ENCODE data around the gene IGFALS. TPM values are rescaled to one million over a fixed set of nuclear protein-coding genes. Genes with fewer than 3 reads are reported as not detected.

The IGFALS gene
- total RNA-seq, 4 donors from 2014 or later: 0.19 to 0.50 TPM; not detected in 2

DNA sequence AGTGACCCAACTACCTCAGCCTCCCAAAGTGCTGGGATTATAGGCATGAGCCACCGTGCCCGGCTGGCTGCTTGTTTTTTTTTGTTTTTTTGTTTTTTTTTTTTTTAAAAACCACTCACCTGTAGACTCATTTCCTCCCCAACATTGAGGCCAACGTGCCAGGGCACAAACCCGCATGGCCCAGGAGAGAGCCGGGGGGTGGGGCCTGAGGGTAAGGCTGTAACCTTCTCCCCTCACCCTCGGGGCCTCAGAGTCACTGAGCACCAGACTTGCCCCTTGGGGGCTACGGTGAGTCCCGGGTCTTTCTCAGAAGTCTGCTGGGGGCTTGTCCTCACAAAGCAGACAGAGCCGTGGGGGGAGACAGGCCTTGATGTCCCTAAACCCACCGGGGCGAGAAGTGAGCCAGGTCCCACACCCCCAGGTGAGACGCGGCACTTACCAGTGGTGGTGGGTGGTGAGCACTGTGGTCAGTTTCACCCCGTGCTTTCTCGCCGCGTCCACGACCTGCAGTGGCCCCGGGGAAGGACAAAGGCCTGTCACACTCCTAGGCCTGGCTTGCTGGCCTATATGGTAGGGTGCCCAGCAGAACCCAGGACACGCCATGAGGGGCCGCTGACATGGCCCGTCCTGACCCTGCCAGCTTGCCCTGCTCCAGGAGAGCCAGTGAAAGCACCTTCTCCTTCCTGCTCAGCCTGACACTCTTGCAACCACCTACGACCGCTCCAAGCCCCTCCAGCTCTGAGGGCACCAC, 28.5 kb upstream of the IGFALS start:
- DNase-seq (ENCODE audit: low spot score): no peak
- TF ChIP-seq, protein P1, sequence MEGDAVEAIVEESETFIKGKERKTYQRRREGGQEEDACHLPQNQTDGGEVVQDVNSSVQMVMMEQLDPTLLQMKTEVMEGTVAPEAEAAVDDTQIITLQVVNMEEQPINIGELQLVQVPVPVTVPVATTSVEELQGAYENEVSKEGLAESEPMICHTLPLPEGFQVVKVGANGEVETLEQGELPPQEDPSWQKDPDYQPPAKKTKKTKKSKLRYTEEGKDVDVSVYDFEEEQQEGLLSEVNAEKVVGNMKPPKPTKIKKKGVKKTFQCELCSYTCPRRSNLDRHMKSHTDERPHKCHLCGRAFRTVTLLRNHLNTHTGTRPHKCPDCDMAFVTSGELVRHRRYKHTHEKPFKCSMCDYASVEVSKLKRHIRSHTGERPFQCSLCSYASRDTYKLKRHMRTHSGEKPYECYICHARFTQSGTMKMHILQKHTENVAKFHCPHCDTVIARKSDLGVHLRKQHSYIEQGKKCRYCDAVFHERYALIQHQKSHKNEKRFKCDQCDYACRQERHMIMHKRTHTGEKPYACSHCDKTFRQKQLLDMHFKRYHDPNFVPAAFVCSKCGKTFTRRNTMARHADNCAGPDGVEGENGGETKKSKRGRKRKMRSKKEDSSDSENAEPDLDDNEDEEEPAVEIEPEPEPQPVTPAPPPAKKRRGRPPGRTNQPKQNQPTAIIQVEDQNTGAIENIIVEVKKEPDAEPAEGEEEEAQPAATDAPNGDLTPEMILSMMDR (IDR thresholded peaks at IDR 0.05): no peak
- no peak for ATAC-seq (ENCODE audit: low FRiP score)

GRCh38 chr16:1820946-1821290, 27.4 kb upstream of the IGFALS start:
- ATAC-seq (ENCODE audit: low FRiP score) (no peak), DNase-seq (ENCODE audit: low spot score) (no peak)
- TF ChIP-seq, protein P1 (IDR thresholded peaks at IDR 0.05): no peak

DNA sequence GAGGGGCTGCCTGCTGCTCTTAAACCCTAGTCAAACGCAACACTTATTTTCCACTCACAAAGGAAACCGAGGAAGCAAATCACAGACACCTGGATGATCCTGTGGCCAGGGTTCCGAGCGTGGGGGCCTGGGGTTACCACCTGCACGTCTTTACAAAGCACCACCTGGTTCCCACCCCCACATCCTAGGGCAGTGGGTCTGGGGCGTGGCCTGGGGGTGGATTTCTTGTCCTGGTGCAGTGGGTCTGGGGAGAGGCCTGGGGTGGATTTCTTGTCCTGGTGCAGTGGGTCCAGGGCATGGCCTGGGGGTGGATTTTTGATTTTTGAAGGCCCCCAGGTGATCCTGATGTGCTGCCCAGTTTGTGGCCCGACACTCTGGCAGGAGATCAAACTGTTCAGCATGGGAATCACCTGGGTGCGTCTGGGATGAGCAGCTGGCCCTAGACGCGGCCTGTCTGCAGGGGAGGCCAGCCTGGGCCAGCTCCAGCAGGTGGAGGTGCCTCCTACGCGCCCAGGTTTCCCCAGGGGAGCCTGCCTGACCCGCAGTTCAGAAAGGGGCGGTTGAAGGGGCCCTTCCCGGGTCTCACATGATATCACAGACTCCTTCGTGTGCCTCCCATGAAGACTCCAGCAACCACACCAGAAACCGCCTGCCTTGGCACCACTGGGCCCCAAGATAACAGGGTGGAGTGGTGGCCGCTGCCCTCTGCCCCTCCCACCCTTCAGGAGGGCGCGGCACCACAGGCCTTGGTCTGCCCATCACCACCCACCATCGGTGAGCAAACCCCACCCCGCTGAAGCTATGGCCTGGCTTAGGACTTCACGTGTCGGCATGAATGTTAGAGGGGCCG, 26.8 kb upstream of the IGFALS start:
- no peak for DNase-seq (ENCODE audit: low spot score)
- TF ChIP-seq, protein P1 (IDR thresholded peaks at IDR 0.05): no peak
- ATAC-seq (ENCODE audit: low FRiP score): no peak

- no peak for ATAC-seq (ENCODE audit: low FRiP score)
- DNase-seq (ENCODE audit: low spot score): no peak
- TF ChIP-seq, protein P1 (IDR thresholded peaks at IDR 0.05): no peak
These were observed 26.1 kb upstream of the IGFALS start for GRCh38 chr16:1819611-1820010.

DNA sequence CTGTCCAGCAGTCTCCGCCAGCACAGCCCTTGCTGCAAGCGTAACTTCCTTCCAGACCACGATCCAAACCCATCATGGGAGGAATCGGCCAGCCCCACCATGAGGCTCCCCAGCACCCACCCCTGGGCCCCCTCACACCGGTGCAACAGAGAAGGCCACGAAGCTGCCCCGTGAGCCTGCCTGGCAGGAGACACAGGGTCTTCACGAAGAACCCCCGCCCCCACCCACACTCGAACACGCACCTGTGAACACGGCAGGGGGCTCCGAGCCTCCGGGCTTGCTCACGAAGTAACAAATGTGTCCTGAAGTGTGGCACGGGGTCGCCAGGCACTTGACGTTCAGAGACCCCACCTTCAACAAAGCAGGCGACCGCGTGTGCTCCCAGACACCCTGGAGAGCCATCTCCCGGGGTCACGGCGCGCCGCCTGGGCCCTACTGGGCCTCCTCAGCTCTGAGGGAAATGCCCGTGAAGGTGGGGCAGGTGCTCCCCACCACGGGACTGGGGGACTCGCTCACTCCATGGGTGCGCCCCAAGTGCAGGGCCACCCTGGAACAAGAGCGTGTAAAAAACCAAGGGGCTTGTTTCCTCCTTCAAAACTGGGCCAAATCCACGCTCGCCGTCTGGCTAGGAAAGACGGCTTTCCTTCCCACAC, 25.5 kb upstream of the IGFALS start:
- DNase-seq (ENCODE audit: low spot score) (no peak), ATAC-seq (ENCODE audit: low FRiP score) (no peak)
- TF ChIP-seq, protein P1 (IDR thresholded peaks at IDR 0.05): no peak

- ATAC-seq (ENCODE audit: low FRiP score): no peak
- no peak for DNase-seq (ENCODE audit: low spot score)
- TF ChIP-seq, protein P1 (IDR thresholded peaks at IDR 0.05): no peak
These were observed 24.8 kb upstream of the IGFALS start for GRCh38 chr16:1818204-1818872.

All from omental fat pad (tissue), 4 donors.